Effector memory CD4-positive, alpha-beta T cell (primary cell): ENCODE results near the gene ARHGEF37.
A peak's percentile ranks its signal among the peaks of the same experiment; 100 is the strongest.

Experiments
- DNase-seq, 3 donors: peaks; one replicate each; pipeline ENCODE4 v3.0.0-alpha.2; 2020
- H3K27ac ChIP-seq: 2 replicates; pipeline ENCODE4 v1.7.0; 2013; ENCODE audit warnings: mild to moderate bottlenecking, low read length, moderate library complexity; ENCODE audit not compliant: insufficient read depth, poor library complexity, severe bottlenecking
- H3K27me3 ChIP-seq: replicated peaks from 2 replicates; pipeline ENCODE4 v1.7.0; 2013; ENCODE audit warnings: mild to moderate bottlenecking, low read length; ENCODE audit not compliant: insufficient read depth, control insufficient read depth, poor library complexity, severe bottlenecking
- H3K36me3 ChIP-seq: 2 replicates; pipeline ENCODE4 v1.7.0; 2013; ENCODE audit warnings: mild to moderate bottlenecking, low read length, moderate library complexity; ENCODE audit not compliant: control insufficient read depth, insufficient read depth
- H3K4me1 ChIP-seq: 2 replicates; pipeline ENCODE4 v1.7.0; 2013; ENCODE audit warnings: low read length, mild to moderate bottlenecking; ENCODE audit not compliant: control insufficient read depth, insufficient read depth, poor library complexity, severe bottlenecking
- H3K4me3 ChIP-seq: 2 replicates; pipeline ENCODE4 v1.7.0; 2013; ENCODE audit warnings: low read length, low read depth, mild to moderate bottlenecking; ENCODE audit not compliant: insufficient read depth, poor library complexity, severe bottlenecking
- H3K9me3 ChIP-seq: 2 replicates; pipeline ENCODE4 v1.7.0; 2013; ENCODE audit warnings: mild to moderate bottlenecking, low read length, moderate library complexity; ENCODE audit not compliant: control insufficient read depth

ARHGEF37 gene

GRCh38 chr5:149549461-149550267 is 31.6 kb upstream of the ARHGEF37 start:
- H3K9me3 ChIP-seq = no peaks in the 10 kb centered on the region
- H3K4me3 ChIP-seq = peak overlapping the region; percentile 92
- H3K4me1 ChIP-seq = peaks cover 16% of the 10 kb centered on the region
- no peaks in the 10 kb centered on the region for H3K27me3 ChIP-seq
- H3K27ac ChIP-seq = peak overlapping the region; percentile 97
- DNase-seq = peak in 2 of 3 donors; percentile 12 to 16
- H3K36me3 ChIP-seq = peaks cover 25% of the 10 kb centered on the region

- peak overlapping the region; percentile 97 for H3K27ac ChIP-seq
- peaks cover 16% of the 10 kb centered on the region for H3K4me1 ChIP-seq
- no peaks in the 10 kb centered on the region for H3K9me3 ChIP-seq
- no peaks in the 10 kb centered on the region for H3K27me3 ChIP-seq
- peak overlapping the region; percentile 92 for H3K4me3 ChIP-seq
- peaks cover 21% of the 10 kb centered on the region for H3K36me3 ChIP-seq
- no peak for DNase-seq
Measured at GRCh38 chr5:149550268-149550583, 31.1 kb upstream of the ARHGEF37 start.

GRCh38 chr5:149550594-149551226 is 30.6 kb upstream of the ARHGEF37 start:
- no peak for DNase-seq
- H3K4me1 ChIP-seq = peaks cover 16% of the 10 kb centered on the region
- no peaks in the 10 kb centered on the region for H3K9me3 ChIP-seq

GRCh38 chr5:149551227-149552037 is 29.9 kb upstream of the ARHGEF37 start, which contains the start of gene CSNK1A1:
Gene CSNK1A1 (minus strand): TSS chr5:149551439. CDS start chr5:149550964, 475 bp downstream.
- peak; percentile 97 to 98 (median 98) for DNase-seq
- Histone ChIP-seq H3K4me3 (peak within 1 kb of the TSS; percentile 92), H3K27ac (peak within 1 kb of the TSS; percentile 97), H3K27me3 (no peaks in the 10 kb centered on the region), H3K4me1 (peaks cover 16% of the 10 kb centered on the region), H3K9me3 (no peaks in the 10 kb centered on the region), H3K36me3 (peaks cover 10% of the 10 kb centered on the region)

More at GRCh38 chr5:149550594-149551226, 30.6 kb upstream of the ARHGEF37 start:
- Histone ChIP-seq H3K27me3 (no peaks in the 10 kb centered on the region), H3K27ac (peak overlapping the region; percentile 97), H3K4me3 (peak overlapping the region; percentile 92), H3K36me3 (peaks cover 17% of the 10 kb centered on the region)

- peak overlapping the region; percentile 92 for H3K4me3 ChIP-seq
- peak overlapping the region; percentile 97 for H3K27ac ChIP-seq
- peaks cover 16% of the 10 kb centered on the region for H3K4me1 ChIP-seq
- no peak for DNase-seq
- H3K9me3 ChIP-seq = no peaks in the 10 kb centered on the region
- no peaks in the 10 kb centered on the region for H3K27me3 ChIP-seq
- H3K36me3 ChIP-seq = peaks cover 3% of the 10 kb centered on the region
Measured at GRCh38 chr5:149552038-149552494, 29.2 kb upstream of the ARHGEF37 start.

- no peaks in the 10 kb centered on the region for H3K36me3 ChIP-seq
- H3K9me3 ChIP-seq = no peaks in the 10 kb centered on the region
- no peaks in the 10 kb centered on the region for H3K27me3 ChIP-seq
- H3K27ac ChIP-seq = no peak overlapping the region
- peaks cover 16% of the 10 kb centered on the region for H3K4me1 ChIP-seq
- no peak overlapping the region for H3K4me3 ChIP-seq
- DNase-seq = no peak
Measured at GRCh38 chr5:149552553-149553160, 28.6 kb upstream of the ARHGEF37 start.

GRCh38 chr5:149559706-149560105 is 21.6 kb upstream of the ARHGEF37 start:
- no peak overlapping the region for H3K27ac ChIP-seq

GRCh38 chr5:149561848-149562247 is 19.4 kb upstream of the ARHGEF37 start:
- Histone ChIP-seq H3K27ac (no peak overlapping the region), H3K4me3 (no peak overlapping the region), H3K36me3 (no peaks in the 10 kb centered on the region), H3K9me3 (no peaks in the 10 kb centered on the region), H3K27me3 (no peaks in the 10 kb centered on the region), H3K4me1 (no peaks in the 10 kb centered on the region)
- DNase-seq = no peak

More at GRCh38 chr5:149559706-149560105, 21.6 kb upstream of the ARHGEF37 start:
- no peaks in the 10 kb centered on the region for H3K27me3 ChIP-seq
- H3K36me3 ChIP-seq = no peaks in the 10 kb centered on the region
- H3K4me3 ChIP-seq = no peak overlapping the region
- no peak for DNase-seq
- no peaks in the 10 kb centered on the region for H3K4me1 ChIP-seq
- H3K9me3 ChIP-seq = no peaks in the 10 kb centered on the region

GRCh38 chr5:149563466-149563865 is 17.8 kb upstream of the ARHGEF37 start:
- Histone ChIP-seq H3K4me1 (no peaks in the 10 kb centered on the region), H3K27ac (no peak overlapping the region), H3K9me3 (no peaks in the 10 kb centered on the region), H3K4me3 (no peak overlapping the region), H3K36me3 (no peaks in the 10 kb centered on the region), H3K27me3 (no peaks in the 10 kb centered on the region)
- no peak for DNase-seq
